Peyer's patch (tissue), 4 donors: ENCODE results near the gene ANXA6. TPM values are rescaled to one million over a fixed set of nuclear protein-coding genes. Genes with fewer than 3 reads are reported as not detected.
"Not testable (repeated sequence)": the region's sequence is repeated elsewhere in the genome, so short reads cannot be mapped to it uniquely, and the experiment has no call there.

Source experiments
- DNase-seq, 3 donors: peaks; one replicate each; pipeline ENCODE4 v3.0.0-alpha.2; 2017 to 2019
- H3K27ac ChIP-seq, 4 donors: fragments of 200-600 bp; sonication (generic); one replicate each; pipeline ENCODE4 v1.5.1; 2016 to 2019
- H3K27me3 ChIP-seq, 2 donors: fragments of 200-600 bp; sonication (generic); one replicate each; pipeline ENCODE4 v1.5.1; 2019
- H3K36me3 ChIP-seq, 3 donors: fragments of 200-600 bp; sonication (generic); one replicate each; pipeline ENCODE4 v1.5.1; 2016 to 2019
- H3K4me1 ChIP-seq, 4 donors: fragments of 200-600 bp; sonication (generic); one replicate each; pipeline ENCODE4 v1.5.1; 2016 to 2019
- H3K4me3 ChIP-seq, 4 donors: fragments of 200-600 bp; sonication (generic); 1 replicate in 3 of 4; 2 replicates in 1 of 4; pipeline ENCODE4 v1.5.1; 2016 to 2019; ENCODE audit warnings: mild to moderate bottlenecking in 1 of 4
- H3K9me3 ChIP-seq, 4 donors: fragments of 200-600 bp; sonication (generic); one replicate each; pipeline ENCODE4 v1.5.1; 2016 to 2019; ENCODE audit warnings: mild to moderate bottlenecking in 1 of 4
- CTCF ChIP-seq, 6 experiments: fragments of 450-650 bp in 4 of 6; fragments of 200-600 bp in 2 of 6; sonication (generic) in 1 of 6; IDR thresholded peaks; one replicate each; pipeline ENCODE4 v1.5.1; 2017 to 2019; ENCODE audit warnings: antibody characterized with exemption in 6 of 6, mild to moderate bottlenecking in 3 of 6, moderate library complexity in 1 of 6
- POLR2A ChIP-seq, 2 donors: fragments of 450-650 bp; IDR thresholded peaks; one replicate each; pipeline ENCODE4 v1.5.1; 2017; ENCODE audit warnings: antibody characterized with exemption in 2 of 2, mild to moderate bottlenecking in 2 of 2, moderate library complexity in 2 of 2
- total RNA-seq, 4 donors: library from RNA; depleted of rRNA; stranded (reverse); fragments of >200 nt; gene quantifications; one replicate each; pipeline ENCODE4 v1.1.0, GENCODE V29; 2016

ANXA6 gene
- total RNA-seq, 4 donors from 2014 or later: 11.2 to 228 (median 30.1) TPM

- Histone ChIP-seq H3K27me3 (no peaks in the 10 kb centered on the region), H3K27ac (no peak overlapping the region), H3K4me3 (no peak overlapping the region), H3K4me1 (no peaks in the 10 kb centered on the region), H3K36me3 (peaks cover 0 to 11% (median 0%) of the 10 kb centered on the region in 3 donors), H3K9me3 (no peaks in the 10 kb centered on the region)
- TF ChIP-seq POLR2A (IDR thresholded peaks at IDR 0.05): no peak
- TF ChIP-seq CTCF (IDR thresholded peaks at IDR 0.05): no peak
- DNase-seq: no peak
These were observed 21.4 kb upstream of the ANXA6 start for GRCh38 chr5:151178777-151179488.

- DNase-seq: no peak
- no peak for TF ChIP-seq CTCF (IDR thresholded peaks at IDR 0.05)
- no peak for TF ChIP-seq POLR2A (IDR thresholded peaks at IDR 0.05)
- Histone ChIP-seq H3K4me1 (no peaks in the 10 kb centered on the region), H3K9me3 (no peaks in the 10 kb centered on the region), H3K27me3 (no peaks in the 10 kb centered on the region), H3K36me3 (peaks cover 0 to 8% (median 0%) of the 10 kb centered on the region in 3 donors), H3K4me3 (no peak overlapping the region), H3K27ac (no peak overlapping the region)
These were observed 20.8 kb upstream of the ANXA6 start for GRCh38 chr5:151178372-151178771.

GRCh38 chr5:151176268-151176667, 18.7 kb upstream of the ANXA6 start:
- H3K27ac ChIP-seq, H3K9me3 ChIP-seq, H3K4me1 ChIP-seq, H3K36me3 ChIP-seq, H3K4me3 ChIP-seq, DNase-seq, H3K27me3 ChIP-seq: not testable (repeated sequence)

GRCh38 chr5:151174612-151175101, 17.1 kb upstream of the ANXA6 start:
- Histone ChIP-seq H3K4me3 (no peak overlapping the region), H3K4me1 (no peaks in the 10 kb centered on the region), H3K36me3 (no peaks in the 10 kb centered on the region), H3K27me3 (no peaks in the 10 kb centered on the region), H3K27ac (no peak overlapping the region), H3K9me3 (no peaks in the 10 kb centered on the region)
- DNase-seq: no peak
- no peak for TF ChIP-seq CTCF (IDR thresholded peaks at IDR 0.05)
- TF ChIP-seq POLR2A (IDR thresholded peaks at IDR 0.05): no peak

GRCh38 chr5:151173711-151174611, 16.4 kb upstream of the ANXA6 start:
- no peak overlapping the region for H3K27ac ChIP-seq
- no peaks in the 10 kb centered on the region for H3K4me1 ChIP-seq
- no peak for DNase-seq
- no peaks in the 10 kb centered on the region for H3K36me3 ChIP-seq
- no peaks in the 10 kb centered on the region for H3K9me3 ChIP-seq
- TF ChIP-seq POLR2A (IDR thresholded peaks at IDR 0.05) (no peak), CTCF (IDR thresholded peaks at IDR 0.05) (no peak)
- H3K4me3 ChIP-seq: no peak overlapping the region
- H3K27me3 ChIP-seq: no peaks in the 10 kb centered on the region

GRCh38 chr5:151171529-151171928, 13.9 kb upstream of the ANXA6 start:
- Histone ChIP-seq H3K4me3 (no peak overlapping the region), H3K36me3 (no peaks in the 10 kb centered on the region), H3K27ac (no peak overlapping the region), H3K9me3 (no peaks in the 10 kb centered on the region), H3K4me1 (no peaks in the 10 kb centered on the region), H3K27me3 (no peaks in the 10 kb centered on the region)
- DNase-seq: no peak
- TF ChIP-seq CTCF (IDR thresholded peaks at IDR 0.05) (no peak), POLR2A (IDR thresholded peaks at IDR 0.05) (no peak)
